Mesenchymal stem cell (in vitro differentiated cells and primary cell): ENCODE data around the gene ZDBF2.

Experiments
- DNase-seq: peaks from one replicate; pipeline ENCODE4 v3.0.0-alpha.2; 2013
- H2AFZ ChIP-seq: one replicate; pipeline ENCODE4 v1.6.1; 2013; ENCODE audit warnings: low read depth, mild to moderate bottlenecking, control low read depth, inconsistent platforms, low read length, moderate library complexity
- H2AK5ac ChIP-seq: 2 replicates; pipeline ENCODE4 v1.6.1; 2013; ENCODE audit warnings: low read length, moderate library complexity, mild to moderate bottlenecking, inconsistent platforms; ENCODE audit not compliant: severe bottlenecking
- H2BK120ac ChIP-seq: one replicate; pipeline ENCODE4 v1.6.1; 2013; ENCODE audit warnings: low read depth, mild to moderate bottlenecking, inconsistent platforms, low read length, moderate library complexity
- H2BK12ac ChIP-seq, 2 experiments: one replicate each; pipeline ENCODE4 v1.6.1; 2013; ENCODE audit warnings: inconsistent platforms in 2 of 2, low read length in 2 of 2, mild to moderate bottlenecking in 2 of 2, moderate library complexity in 2 of 2, control low read depth in 1 of 2
- H2BK15ac ChIP-seq: one replicate; pipeline ENCODE4 v1.6.1; 2013; ENCODE audit warnings: mild to moderate bottlenecking, low read depth, inconsistent platforms; ENCODE audit not compliant: poor library complexity, severe bottlenecking
- H2BK5ac ChIP-seq: 2 replicates; pipeline ENCODE4 v1.6.1; 2013; ENCODE audit warnings: low read depth, mild to moderate bottlenecking, low read length, control low read depth, inconsistent platforms; ENCODE audit not compliant: poor library complexity, severe bottlenecking
- H3K14ac ChIP-seq, 2 experiments: one replicate each; pipeline ENCODE4 v1.6.1; 2013; ENCODE audit warnings: inconsistent platforms in 2 of 2, low read length in 2 of 2, control low read depth in 1 of 2, mild to moderate bottlenecking in 1 of 2, moderate library complexity in 1 of 2
- H3K18ac ChIP-seq, 2 experiments: one replicate each; pipeline ENCODE4 v1.6.1; 2013; ENCODE audit warnings: inconsistent platforms in 2 of 2, low read length in 2 of 2, control low read depth in 1 of 2, low read depth in 1 of 2, mild to moderate bottlenecking in 1 of 2
- H3K23ac ChIP-seq, 2 experiments: one replicate each; pipeline ENCODE4 v1.6.1; 2013; ENCODE audit warnings: inconsistent platforms in 2 of 2, low read length in 2 of 2, mild to moderate bottlenecking in 2 of 2, moderate library complexity in 2 of 2, control low read depth in 1 of 2
- H3K27ac ChIP-seq: 2 replicates; pipeline ENCODE4 v1.5.1; 2013; ENCODE audit warnings: mild to moderate bottlenecking, moderate library complexity, low read length, control low read depth, inconsistent platforms; ENCODE audit not compliant: poor library complexity, severe bottlenecking
- H3K27me3 ChIP-seq, 2 experiments: 2 replicates each; pipeline versions ENCODE4 v1.6.1 to v1.7.0; 2013; ENCODE audit warnings: low read length in 2 of 2, mild to moderate bottlenecking in 2 of 2, moderate library complexity in 2 of 2, control low read depth in 1 of 2, inconsistent platforms in 1 of 2; ENCODE audit not compliant: control insufficient read depth in 1 of 2, insufficient read depth in 1 of 2
- H3K36me3 ChIP-seq, 2 experiments: 2 replicates each; pipeline versions ENCODE4 v1.6.1 to v1.7.0; 2013; ENCODE audit warnings: low read length in 2 of 2, control low read depth in 1 of 2, inconsistent platforms in 1 of 2, low read depth in 1 of 2, mild to moderate bottlenecking in 1 of 2; ENCODE audit not compliant: insufficient read depth in 2 of 2, control insufficient read depth in 1 of 2
- H3K4ac ChIP-seq, 2 experiments: one replicate each; pipeline ENCODE4 v1.6.1; 2013; ENCODE audit warnings: inconsistent platforms in 2 of 2, low read length in 2 of 2, mild to moderate bottlenecking in 2 of 2, moderate library complexity in 2 of 2, control low read depth in 1 of 2, low read depth in 1 of 2
- H3K4me1 ChIP-seq: 2 replicates; pipeline ENCODE4 v1.6.1; 2013; ENCODE audit warnings: low read depth, low read length, control low read depth; ENCODE audit not compliant: control insufficient read depth, insufficient read depth
- H3K4me2 ChIP-seq: 2 replicates; pipeline ENCODE4 v1.6.1; 2013; ENCODE audit warnings: low read length, mild to moderate bottlenecking, inconsistent platforms; ENCODE audit not compliant: poor library complexity, severe bottlenecking
- H3K4me3 ChIP-seq, 2 experiments: 2 replicates each; pipeline versions ENCODE4 v1.5.1 to v1.7.0; 2013; ENCODE audit warnings: low read length in 2 of 2, mild to moderate bottlenecking in 2 of 2, control low read depth in 1 of 2, low read depth in 1 of 2; ENCODE audit not compliant: insufficient read depth in 1 of 2
- H3K79me1 ChIP-seq: replicated peaks from 2 replicates; pipeline ENCODE4 v1.6.1; 2013; ENCODE audit warnings: mild to moderate bottlenecking, control low read depth, low read length, inconsistent platforms; ENCODE audit not compliant: poor library complexity, severe bottlenecking
- H3K9ac ChIP-seq: 2 replicates; pipeline ENCODE4 v1.7.0; 2013; ENCODE audit warnings: mild to moderate bottlenecking, low read length, moderate library complexity
- H3K9me3 ChIP-seq: 2 replicates; pipeline ENCODE4 v1.7.0; 2013; ENCODE audit warnings: mild to moderate bottlenecking, low read length; ENCODE audit not compliant: control insufficient read depth
- H4K8ac ChIP-seq: one replicate; pipeline ENCODE4 v1.6.1; 2013; ENCODE audit warnings: inconsistent platforms, mild to moderate bottlenecking, low read length, moderate library complexity
- H4K91ac ChIP-seq: one replicate; pipeline ENCODE4 v1.6.1; 2013; ENCODE audit warnings: mild to moderate bottlenecking, low read length, inconsistent platforms
- WGBS: methylation state at CpG from one replicate; pipeline ENCODE4 v1.1.7; 2013; ENCODE audit warnings: mixed read lengths; 5-methylcytosine and 5-hydroxymethylcytosine counted together

The ZDBF2 gene

GRCh38 chr2:206276169-206276942 lies 1.9 kb downstream of the ZDBF2 start:
- Histone ChIP-seq H2AK5ac (no peak overlapping the region), H3K27me3 (peaks cover 18 to 45% of the 10 kb centered on the region in 2 experiments), H2BK120ac (no peak overlapping the region), H3K4me3 (peak overlapping the region in 1 of 2 experiments; percentile 81), H2BK12ac (no peak overlapping the region), H3K23ac (no peak overlapping the region), H2BK5ac (no peak overlapping the region), H3K14ac (no peak overlapping the region), H3K36me3 (no peaks in the 10 kb centered on the region), H4K91ac (no peak overlapping the region), H3K4ac (no peak overlapping the region), H2BK15ac (no peak overlapping the region), H4K8ac (no peak overlapping the region), H3K9me3 (no peaks in the 10 kb centered on the region), H3K27ac (no peak overlapping the region), H3K79me1 (peaks cover 3% of the 10 kb centered on the region), H3K4me1 (peaks cover 3% of the 10 kb centered on the region), H2AFZ (no peak overlapping the region), H3K9ac (peak overlapping the region; percentile 92), H3K18ac (no peak overlapping the region), H3K4me2 (no peak overlapping the region)
- peak; percentile 13 for DNase-seq
- WGBS: 11% methylated on average over 9 of the region's 12 CpGs

- Histone ChIP-seq H3K18ac (no peak overlapping the region), H3K4me2 (no peak overlapping the region), H3K27me3 (peaks cover 13 to 37% of the 10 kb centered on the region in 2 experiments), H2BK5ac (no peak overlapping the region), H2AFZ (no peak overlapping the region), H2AK5ac (no peak overlapping the region), H3K36me3 (peaks cover 0 to 8% of the 10 kb centered on the region in 2 experiments), H3K23ac (no peak overlapping the region), H3K9ac (no peak overlapping the region), H2BK15ac (no peak overlapping the region), H2BK12ac (no peak overlapping the region), H3K9me3 (no peaks in the 10 kb centered on the region), H3K79me1 (peaks cover 5% of the 10 kb centered on the region), H4K8ac (no peak overlapping the region), H3K14ac (no peak overlapping the region), H2BK120ac (no peak overlapping the region), H3K27ac (no peak overlapping the region), H3K4ac (no peak overlapping the region), H4K91ac (no peak overlapping the region), H3K4me1 (peaks cover 3% of the 10 kb centered on the region), H3K4me3 (no peak overlapping the region)
- DNase-seq: no peak
- no CpG with 5 or more reads among the region's 3 CpGs for WGBS
Observed at GRCh38 chr2:206277503-206277902, 3.0 kb downstream of the ZDBF2 start.

GRCh38 chr2:206282746-206283145 lies 8.3 kb downstream of the ZDBF2 start:
- no peak overlapping the region for H2BK120ac ChIP-seq
- no peak overlapping the region for H3K4me2 ChIP-seq
- H3K9me3 ChIP-seq: peaks cover 9% of the 10 kb centered on the region
- no peak overlapping the region for H2BK15ac ChIP-seq
- no peak overlapping the region for H4K8ac ChIP-seq
- no peak overlapping the region for H2BK5ac ChIP-seq
- H3K14ac ChIP-seq: no peak overlapping the region
- H2AFZ ChIP-seq: no peak overlapping the region
- H2AK5ac ChIP-seq: no peak overlapping the region
- H3K27ac ChIP-seq: no peak overlapping the region
- H3K27me3 ChIP-seq: no peaks in the 10 kb centered on the region
- H3K23ac ChIP-seq: no peak overlapping the region
- WGBS: 98% methylated on average over 7 of the region's 8 CpGs
- H3K79me1 ChIP-seq: peaks cover 3% of the 10 kb centered on the region
- DNase-seq: no peak
- no peaks in the 10 kb centered on the region for H3K4me1 ChIP-seq
- H2BK12ac ChIP-seq: no peak overlapping the region
- no peak overlapping the region for H3K9ac ChIP-seq
- no peak overlapping the region for H4K91ac ChIP-seq
- H3K4me3 ChIP-seq: no peak overlapping the region
- no peak overlapping the region for H3K18ac ChIP-seq
- peaks cover 0 to 16% of the 10 kb centered on the region in 2 experiments for H3K36me3 ChIP-seq
- H3K4ac ChIP-seq: no peak overlapping the region

GRCh38 chr2:206287197-206287596 lies 12.7 kb downstream of the ZDBF2 start:
- H3K9me3 ChIP-seq: peaks cover 25% of the 10 kb centered on the region

More at GRCh38 chr2:206287197-206287596, 12.7 kb downstream of the ZDBF2 start:
- Histone ChIP-seq H2AK5ac (no peak overlapping the region), H3K4me1 (no peaks in the 10 kb centered on the region), H4K91ac (no peak overlapping the region), H2BK12ac (no peak overlapping the region), H3K4me2 (no peak overlapping the region), H3K14ac (no peak overlapping the region), H2AFZ (no peak overlapping the region), H3K27ac (no peak overlapping the region), H3K4ac (no peak overlapping the region), H2BK15ac (no peak overlapping the region), H2BK120ac (no peak overlapping the region), H2BK5ac (no peak overlapping the region), H3K18ac (no peak overlapping the region), H3K27me3 (no peaks in the 10 kb centered on the region), H3K4me3 (no peak overlapping the region), H4K8ac (no peak overlapping the region), H3K36me3 (peaks cover 14 to 21% of the 10 kb centered on the region in 2 experiments), H3K79me1 (peaks cover 8% of the 10 kb centered on the region), H3K9ac (no peak overlapping the region), H3K23ac (no peak overlapping the region)
- 95% methylated on average over 2 of the region's 2 CpGs for WGBS
- DNase-seq: no peak
